Measurements from ENCODE around the gene SAMD4A.

SAMD4A gene

GRCh38 chr14:54627540-54628363 lies 60.8 kb downstream of the SAMD4A start:
- in situ Hi-C loops (cut with MboI; ENCODE audit: low sequenced_read_pairs): no loop called here

GRCh38 chr14:54629183-54629582 lies 62.3 kb downstream of the SAMD4A start:
- in situ Hi-C loops (cut with MboI; ENCODE audit: low sequenced_read_pairs): no loop called here

GRCh38 chr14:54629635-54630360 lies 62.9 kb downstream of the SAMD4A start:
- in situ Hi-C loops (cut with MboI; ENCODE audit: low sequenced_read_pairs): no loop called here

- in situ Hi-C loops (cut with MboI; ENCODE audit: low sequenced_read_pairs): no loop called here
Observed at GRCh38 chr14:54631016-54631415, 64.1 kb downstream of the SAMD4A start.

GRCh38 chr14:54632452-54632851 lies 65.5 kb downstream of the SAMD4A start:
- in situ Hi-C loops (cut with MboI; ENCODE audit: low sequenced_read_pairs): no loop called here

GRCh38 chr14:54633076-54633475 lies 66.1 kb downstream of the SAMD4A start:
- in situ Hi-C loops (cut with MboI; ENCODE audit: low sequenced_read_pairs): no loop called here

- in situ Hi-C loops (cut with MboI; ENCODE audit: low sequenced_read_pairs): no loop called here
Observed at GRCh38 chr14:54637270-54638134, 70.6 kb downstream of the SAMD4A start.

- in situ Hi-C loops (cut with MboI; ENCODE audit: low sequenced_read_pairs): no loop called here
Observed at GRCh38 chr14:54638135-54638446, 71.2 kb downstream of the SAMD4A start.

- in situ Hi-C loops (cut with MboI; ENCODE audit: low sequenced_read_pairs): no loop called here
Observed at GRCh38 chr14:54639611-54640010, 72.7 kb downstream of the SAMD4A start.

GRCh38 chr14:54640506-54640905 lies 73.6 kb downstream of the SAMD4A start:
- in situ Hi-C loops (cut with MboI; ENCODE audit: low sequenced_read_pairs): no loop called here

- in situ Hi-C loops (cut with MboI; ENCODE audit: low sequenced_read_pairs): no loop called here
Observed at GRCh38 chr14:54642121-54642520, 75.2 kb downstream of the SAMD4A start.

GRCh38 chr14:54642801-54643695 lies 76.1 kb downstream of the SAMD4A start:
- in situ Hi-C loops (cut with MboI; ENCODE audit: low sequenced_read_pairs): no loop called here

GRCh38 chr14:54643696-54644176 lies 76.8 kb downstream of the SAMD4A start:
- in situ Hi-C loops (cut with MboI; ENCODE audit: low sequenced_read_pairs): no loop called here

- in situ Hi-C loops (cut with MboI; ENCODE audit: low sequenced_read_pairs): no loop called here
Observed at GRCh38 chr14:54645639-54646038, 78.7 kb downstream of the SAMD4A start.

- in situ Hi-C loops (cut with MboI; ENCODE audit: low sequenced_read_pairs): no loop called here
Observed at GRCh38 chr14:54646626-54647025, 79.7 kb downstream of the SAMD4A start.

GRCh38 chr14:54647378-54647777 lies 80.5 kb downstream of the SAMD4A start:
- in situ Hi-C loops (cut with MboI; ENCODE audit: low sequenced_read_pairs): no loop called here

GRCh38 chr14:54649056-54649455 lies 82.1 kb downstream of the SAMD4A start:
- in situ Hi-C loops (cut with MboI; ENCODE audit: low sequenced_read_pairs): no loop called here

GRCh38 chr14:54650331-54650958 lies 83.5 kb downstream of the SAMD4A start:
- in situ Hi-C loops (cut with MboI; ENCODE audit: low sequenced_read_pairs): no loop called here

GRCh38 chr14:54650959-54651351 lies 84.0 kb downstream of the SAMD4A start:
- in situ Hi-C loops (cut with MboI; ENCODE audit: low sequenced_read_pairs): no loop called here

GRCh38 chr14:54651649-54652048 lies 84.7 kb downstream of the SAMD4A start:
- in situ Hi-C loops (cut with MboI; ENCODE audit: low sequenced_read_pairs): no loop called here
